GM08714 (cell line): ENCODE data around the gene MEIOB.

Experiments used
- H3K4me3 ChIP-seq: fragments of 200-500 bp; sonication (Bioruptor generic); 2 replicates; pipeline ENCODE4 v1.5.1; 2014; ENCODE audit warnings: mild to moderate bottlenecking, low read length, inconsistent platforms
- ZNF274 ChIP-seq: IDR thresholded peaks from 2 replicates; pipeline ENCODE4 v1.6.1; 2012; ENCODE audit warnings: mild to moderate bottlenecking, low read depth, low read length

The MEIOB gene

DNA sequence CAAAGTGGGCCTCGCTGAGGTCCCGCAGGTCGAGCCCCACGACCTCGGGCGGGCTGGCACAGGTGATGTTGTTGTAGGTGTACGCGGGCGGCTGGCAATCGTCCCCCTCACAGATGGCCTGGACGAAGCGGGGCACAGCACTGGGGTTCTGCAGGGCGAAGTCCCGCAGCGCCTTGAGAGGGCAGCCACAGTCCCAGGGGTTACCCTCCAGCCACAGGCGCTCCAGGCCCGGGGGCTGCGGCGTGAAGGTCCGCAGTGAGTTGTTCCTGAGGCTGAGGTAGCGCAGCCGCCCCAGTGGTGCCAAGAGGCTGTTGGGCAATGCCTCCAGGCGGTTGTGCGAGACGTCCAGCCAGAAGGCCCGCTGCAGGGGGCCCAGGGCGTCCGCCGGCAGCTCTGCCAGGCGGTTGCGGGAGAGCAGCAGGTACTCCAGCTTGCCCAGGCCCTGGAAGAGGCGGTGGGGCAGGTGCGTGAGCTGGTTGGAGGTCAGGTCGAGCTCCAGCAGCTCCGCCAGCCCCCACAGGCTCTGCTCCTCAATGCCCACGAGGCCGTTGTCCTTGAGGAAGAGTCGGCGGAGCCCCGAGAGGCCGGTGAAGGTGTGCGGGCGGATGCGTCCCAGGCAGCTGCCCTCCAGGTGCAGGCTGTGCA, 81.2 kb downstream of the MEIOB start:
- H3K4me3 ChIP-seq: no peak overlapping the region
- no peak for TF ChIP-seq ZNF274

GRCh38 chr16:1790261-1790610, 81.7 kb downstream of the MEIOB start:
- TF ChIP-seq ZNF274: no peak
- no peak overlapping the region for H3K4me3 ChIP-seq

DNA sequence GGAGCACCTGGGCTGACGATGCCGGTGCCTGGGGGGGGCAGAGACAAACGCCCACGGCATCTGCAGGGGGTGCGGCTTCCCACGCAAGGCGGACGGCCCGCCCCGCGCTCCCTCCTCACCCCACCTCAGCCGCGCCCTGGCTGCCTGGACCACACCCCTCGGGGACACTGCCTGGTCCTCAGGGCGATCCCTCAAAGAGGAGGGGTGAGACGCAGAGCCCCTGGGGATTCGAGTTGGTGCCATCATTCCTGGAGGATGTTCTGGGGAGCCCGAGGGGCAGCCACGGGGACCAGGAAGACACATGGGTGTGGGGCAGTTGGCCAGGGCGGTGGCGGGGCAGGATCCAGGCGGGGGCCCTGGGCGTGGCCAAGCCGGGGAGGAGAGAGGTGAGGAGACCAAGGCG, 82.3 kb downstream of the MEIOB start:
- H3K4me3 ChIP-seq: no peak overlapping the region
- no peak for TF ChIP-seq ZNF274

GRCh38 chr16:1788708-1789100, 83.3 kb downstream of the MEIOB start:
- TF ChIP-seq ZNF274: no peak

DNA sequence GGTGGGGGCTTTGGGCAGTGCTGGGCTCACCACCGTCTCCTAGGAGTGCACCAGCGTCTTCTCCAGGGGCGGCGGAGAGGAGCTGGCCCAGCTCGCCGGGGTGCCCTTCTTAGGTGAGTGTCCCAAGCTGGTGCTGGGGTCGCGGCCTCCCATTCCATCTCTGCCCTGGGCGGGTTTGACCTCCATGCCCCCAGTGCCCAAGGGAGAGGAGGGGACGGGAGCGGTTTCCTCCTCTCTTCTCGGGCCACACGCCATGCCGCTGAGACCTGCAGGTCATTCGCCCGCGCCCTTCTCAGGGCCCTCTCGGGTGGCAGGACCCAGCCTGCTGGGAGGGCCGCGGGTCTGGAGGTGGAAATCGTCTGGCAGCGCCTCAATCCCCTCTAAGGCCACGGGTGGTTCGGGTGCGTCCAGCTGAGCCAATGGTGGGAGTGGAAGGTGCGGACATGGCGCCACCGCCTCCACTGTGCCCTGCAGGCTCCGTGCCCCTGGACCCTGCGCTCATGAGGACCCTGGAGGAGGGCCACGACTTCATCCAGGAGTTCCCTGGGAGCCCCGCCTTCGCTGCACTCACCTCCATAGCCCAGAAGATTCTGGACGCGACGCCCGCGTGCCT, 83.8 kb downstream of the MEIOB start:
- no peak for TF ChIP-seq ZNF274
- no peak overlapping the region for H3K4me3 ChIP-seq

More at GRCh38 chr16:1788708-1789100, 83.3 kb downstream of the MEIOB start:
- H3K4me3 ChIP-seq: no peak overlapping the region

DNA sequence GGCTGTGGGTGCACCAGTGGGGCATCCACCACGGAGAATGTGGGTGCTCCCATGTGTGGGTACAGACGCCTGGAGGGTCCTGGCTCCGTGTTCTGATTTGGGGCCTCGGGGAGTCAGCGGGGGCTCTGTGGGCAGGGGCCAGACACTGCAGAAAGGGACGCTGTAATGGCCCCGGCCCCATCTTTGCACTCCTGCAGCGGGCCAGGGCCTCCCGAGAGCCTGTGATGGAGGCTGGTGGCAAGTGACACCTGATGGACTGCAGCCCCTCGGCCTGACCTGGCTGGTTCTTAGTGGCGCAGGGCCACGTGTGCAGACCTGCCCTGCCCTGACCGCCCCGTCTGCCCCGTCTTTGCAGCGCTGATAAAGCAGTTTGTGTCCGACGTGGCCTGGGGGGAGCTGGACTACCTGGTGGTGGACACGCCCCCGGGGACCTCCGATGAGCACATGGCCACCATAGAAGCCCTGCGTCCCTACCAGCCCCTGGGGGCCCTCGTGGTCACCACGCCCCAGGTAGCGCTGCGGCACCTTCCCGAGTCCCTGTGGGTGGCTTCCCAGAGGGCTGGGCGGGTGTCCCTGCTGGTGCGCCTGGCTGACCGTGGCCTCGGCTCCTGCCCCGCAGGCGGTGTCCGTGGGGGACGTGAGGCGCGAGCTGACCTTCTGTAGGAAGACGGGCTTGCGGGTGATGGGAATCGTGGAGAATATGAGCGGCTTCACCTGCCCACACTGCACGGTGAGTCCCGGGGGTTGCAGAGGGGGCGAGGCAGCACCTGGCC, 84.5 kb downstream of the MEIOB start:
- no peak for TF ChIP-seq ZNF274
- no peak overlapping the region for H3K4me3 ChIP-seq

DNA sequence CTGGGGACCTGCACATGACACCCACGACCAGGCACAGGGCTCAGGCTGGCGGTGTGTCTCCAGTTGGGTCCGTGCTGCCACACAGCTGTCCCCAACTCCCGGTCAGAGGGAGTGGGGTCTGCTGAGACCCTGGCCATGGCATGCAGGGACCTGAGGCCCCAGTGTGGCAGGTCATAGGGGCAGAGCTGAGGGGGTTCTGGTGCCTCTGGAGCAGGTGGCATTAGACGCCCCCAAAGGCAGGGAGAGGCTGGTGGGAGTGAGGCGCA, 85.0 kb downstream of the MEIOB start:
- TF ChIP-seq ZNF274: no peak
- no peak overlapping the region for H3K4me3 ChIP-seq

DNA sequence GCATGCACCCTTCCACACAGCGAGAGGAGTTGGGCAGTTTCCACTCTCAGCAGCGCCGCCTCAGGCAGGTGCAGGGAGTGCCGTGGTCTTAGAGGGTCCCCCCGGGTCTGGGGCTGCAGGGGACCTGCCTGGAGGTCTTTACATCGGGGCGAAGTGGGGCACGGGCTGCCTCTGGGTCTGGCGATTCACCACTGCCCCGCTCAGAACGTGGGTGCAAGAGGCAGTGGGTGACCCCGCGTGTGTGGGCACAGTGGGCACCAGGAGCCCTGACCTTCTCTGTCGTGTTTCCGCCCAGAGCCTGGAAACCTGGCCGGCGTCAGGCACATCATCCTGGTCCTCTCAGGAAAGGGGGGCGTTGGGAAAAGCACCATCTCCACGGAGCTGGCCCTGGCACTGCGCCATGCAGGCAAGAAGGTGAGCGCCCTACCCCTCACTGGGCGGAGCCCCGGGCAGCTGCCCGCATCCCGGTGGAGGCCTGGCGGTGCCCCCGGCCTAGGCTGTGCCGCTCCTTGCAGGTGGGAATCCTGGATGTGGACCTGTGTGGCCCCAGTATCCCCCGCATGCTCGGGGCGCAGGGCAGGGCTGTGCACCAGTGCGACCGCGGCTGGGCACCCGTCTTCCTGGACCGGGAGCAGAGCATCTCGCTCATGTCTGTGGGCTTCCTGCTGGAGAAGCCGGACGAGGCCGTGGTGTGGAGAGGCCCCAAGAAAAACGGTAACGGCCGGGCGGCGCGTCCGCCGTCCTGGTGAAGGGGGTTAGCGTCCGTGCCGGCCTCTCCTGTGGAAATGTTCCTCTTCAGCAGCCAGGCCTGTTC, 85.5 kb downstream of the MEIOB start:
- no peak for TF ChIP-seq ZNF274
- no peak overlapping the region for H3K4me3 ChIP-seq

DNA sequence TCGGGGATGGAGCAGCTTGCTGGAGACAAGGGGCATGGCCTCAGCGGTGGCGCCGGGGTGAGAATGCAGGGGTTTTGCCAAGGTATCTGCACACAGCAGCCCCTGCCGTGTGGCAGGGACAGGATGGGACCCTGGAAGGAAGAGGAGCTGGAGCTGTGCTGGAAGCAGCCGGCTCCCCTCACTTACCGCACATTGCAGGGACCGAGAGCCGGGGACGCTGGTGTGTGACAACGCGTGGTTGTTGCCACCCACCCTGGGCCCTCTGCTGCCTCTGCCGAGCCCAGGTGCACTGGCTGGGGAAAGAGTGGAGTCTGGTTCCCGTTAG, 86.2 kb downstream of the MEIOB start:
- no peak for TF ChIP-seq ZNF274
- no peak overlapping the region for H3K4me3 ChIP-seq

DNA sequence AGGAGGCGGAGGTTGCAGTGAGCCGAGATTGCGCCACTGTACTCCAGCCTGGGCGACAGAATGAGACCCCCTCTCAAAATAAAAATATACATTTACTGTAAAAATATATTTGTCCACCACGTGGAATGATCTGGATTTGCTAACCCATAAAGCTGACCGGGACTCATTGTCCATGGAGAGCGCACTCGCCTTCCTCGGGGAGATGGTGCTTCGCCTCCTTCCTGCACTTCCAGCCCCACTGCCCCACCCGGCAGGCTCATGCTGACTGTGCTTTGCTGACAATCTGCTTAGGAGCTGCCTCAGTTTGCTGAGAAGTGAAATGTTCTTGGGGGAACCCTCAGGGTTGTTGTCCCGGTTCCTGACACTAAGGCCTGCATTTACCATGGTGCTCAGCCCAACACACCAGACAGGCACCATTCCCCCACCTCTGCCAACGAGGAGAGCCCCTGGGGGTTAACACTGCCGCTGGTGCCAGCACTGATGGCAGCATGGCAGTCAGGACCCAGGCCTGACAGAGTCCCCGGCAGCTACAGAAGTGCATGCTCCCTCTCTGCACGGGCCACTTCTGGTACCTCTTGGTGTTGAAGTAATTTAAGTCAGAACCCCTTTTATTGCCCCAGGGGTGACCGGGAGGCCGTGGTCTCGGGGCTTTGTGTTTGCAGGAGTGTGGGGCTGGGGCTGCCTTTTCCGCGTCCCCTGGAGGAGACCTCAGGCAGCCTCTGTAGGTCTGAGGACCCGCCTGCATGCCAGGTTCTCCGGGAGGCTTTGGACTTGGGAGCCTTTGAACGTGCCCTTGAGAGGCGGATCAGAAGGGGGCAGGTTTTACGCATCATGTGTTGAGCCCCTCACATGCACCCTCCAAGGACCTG, 86.8 kb downstream of the MEIOB start:
- TF ChIP-seq ZNF274: no peak
- H3K4me3 ChIP-seq: no peak overlapping the region
